ENCODE data around the gene MRPL23. TPM values are rescaled to one million over a fixed set of nuclear protein-coding genes. Genes with fewer than 3 reads are reported as not detected.

The MRPL23 gene
- total RNA-seq, 1 experiment from 2014 or later = 98.0 TPM

DNA sequence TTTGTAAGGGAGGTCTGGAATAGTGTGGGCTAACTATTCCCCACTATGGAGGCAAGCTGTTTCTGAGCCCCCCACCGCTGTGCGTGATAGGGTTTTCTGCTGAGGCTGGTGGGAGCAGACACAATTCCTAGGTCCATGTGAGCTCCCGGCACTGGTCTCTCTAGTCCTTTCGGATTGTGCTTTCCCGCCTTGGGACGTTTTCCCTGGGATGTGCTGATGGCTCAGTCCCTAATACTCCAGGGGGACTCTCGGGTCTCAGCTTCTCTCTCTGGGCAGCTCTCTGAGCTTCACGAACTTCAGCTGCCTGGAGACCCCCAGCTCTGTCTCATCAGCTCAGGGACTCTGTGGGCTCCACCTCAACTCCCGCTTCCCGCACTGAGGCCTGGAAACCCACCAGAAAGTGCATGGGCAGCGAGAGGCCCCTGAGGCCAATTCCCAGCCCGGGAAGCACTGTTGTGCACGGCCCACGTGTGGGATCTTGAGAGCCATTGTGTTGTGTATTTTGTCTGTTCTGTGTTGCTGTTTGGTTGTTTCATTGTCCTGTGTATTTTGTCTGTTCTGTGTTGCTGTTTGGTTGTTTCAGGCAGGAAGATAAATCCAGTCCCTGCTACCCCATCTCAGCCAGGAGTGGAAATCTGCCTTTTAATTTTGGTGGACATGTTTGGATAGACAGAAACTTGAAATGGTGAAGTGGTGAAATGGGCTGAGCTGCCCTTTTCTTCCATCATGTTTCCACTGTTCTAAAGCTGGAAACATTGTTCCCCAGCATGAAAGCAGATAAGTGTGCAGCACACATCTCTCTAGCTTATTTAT lies 40.3 kb upstream of the MRPL23 start:
- Mint-ChIP-seq H3K4me1 (ENCODE audit: insufficient read depth, unreplicated experiment) (peaks cover 6% of the 10 kb centered on the region), H3K4me3 (ENCODE audit: unreplicated experiment) (no peak overlapping the region), H3K36me3 (ENCODE audit: insufficient read depth, unreplicated experiment) (no peaks in the 10 kb centered on the region), H3K27ac (ENCODE audit: low read depth, unreplicated experiment) (no peak overlapping the region), H3K9me3 (ENCODE audit: unreplicated experiment) (no peaks in the 10 kb centered on the region), H3K27me3 (ENCODE audit: insufficient read depth, unreplicated experiment) (peaks cover 58% of the 10 kb centered on the region)
- DNase-seq (ENCODE audit: unreplicated experiment) = no peak
- CTCF ChIA-PET = interaction anchor here (0.6 to 1.3 kb wide), 9 partner anchors 7 to 702 kb away, joined by 3 to 6 read pairs (median 4); no protein-coding TSS in a partner anchor
- POLR2A ChIA-PET = interaction anchor here (0.6 to 0.7 kb wide), 2 partner anchors 37 to 417 kb away, joined by 3 read pairs; no protein-coding TSS in a partner anchor
- intact Hi-C loops (cut with micrococcal nuclease) = no loop called here
- no TSS peak for BruUV-seq (replicated peaks)
- TF ChIP-seq, protein P1, sequence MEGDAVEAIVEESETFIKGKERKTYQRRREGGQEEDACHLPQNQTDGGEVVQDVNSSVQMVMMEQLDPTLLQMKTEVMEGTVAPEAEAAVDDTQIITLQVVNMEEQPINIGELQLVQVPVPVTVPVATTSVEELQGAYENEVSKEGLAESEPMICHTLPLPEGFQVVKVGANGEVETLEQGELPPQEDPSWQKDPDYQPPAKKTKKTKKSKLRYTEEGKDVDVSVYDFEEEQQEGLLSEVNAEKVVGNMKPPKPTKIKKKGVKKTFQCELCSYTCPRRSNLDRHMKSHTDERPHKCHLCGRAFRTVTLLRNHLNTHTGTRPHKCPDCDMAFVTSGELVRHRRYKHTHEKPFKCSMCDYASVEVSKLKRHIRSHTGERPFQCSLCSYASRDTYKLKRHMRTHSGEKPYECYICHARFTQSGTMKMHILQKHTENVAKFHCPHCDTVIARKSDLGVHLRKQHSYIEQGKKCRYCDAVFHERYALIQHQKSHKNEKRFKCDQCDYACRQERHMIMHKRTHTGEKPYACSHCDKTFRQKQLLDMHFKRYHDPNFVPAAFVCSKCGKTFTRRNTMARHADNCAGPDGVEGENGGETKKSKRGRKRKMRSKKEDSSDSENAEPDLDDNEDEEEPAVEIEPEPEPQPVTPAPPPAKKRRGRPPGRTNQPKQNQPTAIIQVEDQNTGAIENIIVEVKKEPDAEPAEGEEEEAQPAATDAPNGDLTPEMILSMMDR (IDR thresholded peaks at IDR 0.05; ENCODE audit: unreplicated experiment) = no peak

DNA sequence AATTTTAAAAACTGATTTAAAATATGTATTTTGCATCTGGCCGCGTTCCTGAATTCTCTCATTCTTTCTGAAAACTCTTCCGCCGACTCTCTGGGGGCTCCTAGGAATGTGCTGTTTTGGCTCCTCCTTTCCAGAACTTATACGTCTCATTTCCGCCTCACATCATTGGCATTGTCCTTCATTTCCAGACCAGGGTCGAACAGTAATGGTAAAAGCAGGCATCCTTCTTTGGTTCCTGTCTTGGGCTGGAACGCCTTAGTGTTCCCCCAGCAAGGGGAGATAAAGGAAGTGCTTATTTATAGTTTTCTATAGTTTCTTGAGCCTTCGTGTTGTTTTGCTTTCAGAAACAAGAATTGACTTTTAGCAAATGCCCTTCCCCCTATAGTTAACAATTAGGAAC lies 38.5 kb upstream of the MRPL23 start:
- intact Hi-C loops (cut with micrococcal nuclease) = no loop called here
- no TSS peak for BruUV-seq (replicated peaks)
- H3K36me3 Mint-ChIP-seq (ENCODE audit: insufficient read depth, unreplicated experiment) = no peaks in the 10 kb centered on the region
- no peaks in the 10 kb centered on the region for H3K9me3 Mint-ChIP-seq (ENCODE audit: unreplicated experiment)
- H3K27ac Mint-ChIP-seq (ENCODE audit: low read depth, unreplicated experiment) = no peak overlapping the region
- TF ChIP-seq, protein P1 (IDR thresholded peaks at IDR 0.05; ENCODE audit: unreplicated experiment) = no peak
- peaks cover 71% of the 10 kb centered on the region for H3K27me3 Mint-ChIP-seq (ENCODE audit: insufficient read depth, unreplicated experiment)
- ChIA-PET CTCF (interaction anchor here (0.8 to 1.2 kb wide), 2 partner anchors 216 to 243 kb away, joined by 3 read pairs; no protein-coding TSS in a partner anchor), POLR2A (no interaction called here)
- H3K4me1 Mint-ChIP-seq (ENCODE audit: insufficient read depth, unreplicated experiment) = peaks cover 6% of the 10 kb centered on the region
- H3K4me3 Mint-ChIP-seq (ENCODE audit: unreplicated experiment) = no peak overlapping the region
- no peak for DNase-seq (ENCODE audit: unreplicated experiment)

DNA sequence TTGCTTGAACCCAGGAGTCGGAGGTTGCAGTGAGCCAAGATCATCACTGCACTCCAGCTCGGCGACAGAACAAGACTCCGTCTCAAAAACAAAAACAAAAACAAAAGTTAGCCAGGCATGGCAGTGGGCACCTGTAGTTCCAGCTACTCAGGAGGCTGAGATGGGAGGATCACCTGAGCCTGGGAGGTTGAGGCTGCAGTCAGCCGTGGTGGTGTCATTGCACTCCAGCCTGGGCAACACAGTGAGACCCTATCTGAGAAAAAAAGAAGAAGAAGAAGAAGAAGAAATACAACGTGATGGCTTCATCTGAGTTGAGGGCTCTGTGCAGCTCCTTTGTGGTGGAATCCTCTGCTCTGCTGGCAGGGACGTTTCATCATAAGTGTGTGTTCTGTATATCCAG lies 37.6 kb upstream of the MRPL23 start:
- H3K9me3 Mint-ChIP-seq (ENCODE audit: unreplicated experiment) = peaks cover 7% of the 10 kb centered on the region
- no peak for DNase-seq (ENCODE audit: unreplicated experiment)
- H3K4me3 Mint-ChIP-seq (ENCODE audit: unreplicated experiment) = no peak overlapping the region
- peaks cover 6% of the 10 kb centered on the region for H3K4me1 Mint-ChIP-seq (ENCODE audit: insufficient read depth, unreplicated experiment)
- ChIA-PET CTCF (interaction anchor here (1.2 kb wide), 1 partner anchor 242 kb away, joined by 3 read pairs; no protein-coding TSS in a partner anchor), POLR2A (no interaction called here)
- peaks cover 81% of the 10 kb centered on the region for H3K27me3 Mint-ChIP-seq (ENCODE audit: insufficient read depth, unreplicated experiment)
- BruUV-seq (replicated peaks) = no TSS peak
- no peaks in the 10 kb centered on the region for H3K36me3 Mint-ChIP-seq (ENCODE audit: insufficient read depth, unreplicated experiment)
- H3K27ac Mint-ChIP-seq (ENCODE audit: low read depth, unreplicated experiment) = no peak overlapping the region
- intact Hi-C loops (cut with micrococcal nuclease) = no loop called here
- TF ChIP-seq, protein P1 (IDR thresholded peaks at IDR 0.05; ENCODE audit: unreplicated experiment) = no peak

DNA sequence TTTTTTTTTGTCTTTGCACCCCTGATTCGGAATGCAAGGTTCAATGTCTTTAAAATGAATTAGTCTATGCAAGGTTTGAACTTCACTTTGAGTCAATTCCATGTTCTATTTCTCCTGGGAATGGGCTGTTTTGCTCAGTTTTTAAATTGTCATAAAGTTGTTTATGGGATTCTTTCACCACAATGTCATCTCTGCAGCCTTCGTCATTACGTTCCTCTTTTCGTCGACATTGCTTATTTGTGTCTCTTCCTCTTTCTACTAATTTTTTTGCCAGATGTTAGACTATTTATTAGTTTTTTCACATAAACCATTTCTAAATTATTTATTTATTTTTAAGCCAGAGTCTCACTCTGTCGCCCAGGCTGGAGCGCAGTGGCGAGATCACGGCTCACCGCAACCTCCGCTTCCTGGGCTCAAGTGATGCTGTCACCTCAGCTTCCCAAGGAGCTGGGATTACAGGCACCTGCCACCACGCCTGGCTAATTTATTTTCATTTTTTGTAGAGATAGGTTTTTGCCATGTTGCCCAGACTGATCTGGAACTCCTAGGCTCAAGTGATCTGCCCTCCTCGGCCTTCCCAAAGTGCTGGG lies 34.7 kb upstream of the MRPL23 start:
- no peak for DNase-seq (ENCODE audit: unreplicated experiment)
- peaks cover 71% of the 10 kb centered on the region for H3K27me3 Mint-ChIP-seq (ENCODE audit: insufficient read depth, unreplicated experiment)
- intact Hi-C loops (cut with micrococcal nuclease) = no loop called here
- ChIA-PET CTCF (no interaction called here), POLR2A (no interaction called here)
- BruUV-seq (replicated peaks) = no TSS peak
- no peak overlapping the region for H3K4me3 Mint-ChIP-seq (ENCODE audit: unreplicated experiment)
- peaks cover 7% of the 10 kb centered on the region for H3K9me3 Mint-ChIP-seq (ENCODE audit: unreplicated experiment)
- no peak overlapping the region for H3K27ac Mint-ChIP-seq (ENCODE audit: low read depth, unreplicated experiment)
- TF ChIP-seq, protein P1 (IDR thresholded peaks at IDR 0.05; ENCODE audit: unreplicated experiment) = no peak
- H3K36me3 Mint-ChIP-seq (ENCODE audit: insufficient read depth, unreplicated experiment) = no peaks in the 10 kb centered on the region
- H3K4me1 Mint-ChIP-seq (ENCODE audit: insufficient read depth, unreplicated experiment) = no peaks in the 10 kb centered on the region
